Fibroblast of lung (primary cell): ENCODE results near the gene SON. TPM values are rescaled to one million over a fixed set of nuclear protein-coding genes. Genes with fewer than 3 reads are reported as not detected.

ENCODE experiments used
- DNase-seq, 2 donors: peaks; one replicate each; pipeline versions ENCODE4 v3.0.0 to v3.0.0-alpha.2; 2010; ENCODE audit warnings: low read depth in 2 of 2
- H2AFZ ChIP-seq: 2 replicates; pipeline ENCODE4 v1.5.1; 2012; ENCODE audit warnings: low read length, control low read depth, inconsistent platforms
- H3K27ac ChIP-seq: 2 replicates; pipeline ENCODE4 v1.5.1; 2011; ENCODE audit warnings: low read length, control low read depth; ENCODE audit not compliant: insufficient read depth
- H3K27me3 ChIP-seq: 2 replicates; pipeline ENCODE4 v1.5.1; 2011; ENCODE audit warnings: mild to moderate bottlenecking, low read length; ENCODE audit not compliant: control insufficient read depth, insufficient read depth
- H3K36me3 ChIP-seq: 2 replicates; pipeline ENCODE4 v1.5.1; 2011; ENCODE audit warnings: low read length; ENCODE audit not compliant: control insufficient read depth, insufficient read depth
- H3K4me1 ChIP-seq: 2 replicates; pipeline ENCODE4 v1.5.1; 2011; ENCODE audit warnings: low read length; ENCODE audit not compliant: control insufficient read depth, insufficient read depth; ENCODE audit errors: extremely low read depth
- H3K4me2 ChIP-seq: 2 replicates; pipeline ENCODE4 v1.5.1; 2011; ENCODE audit warnings: low read length, control low read depth; ENCODE audit not compliant: insufficient read depth; ENCODE audit errors: extremely low read depth
- H3K4me3 ChIP-seq, 4 experiments: fragments of 200-600 bp in 1 of 4; sonication (generic) in 1 of 4; replicated peaks in 1 of 4; 2 replicates each; pipeline ENCODE4 v1.5.1; 2011 to 2016; ENCODE audit warnings: low read length in 4 of 4, low read depth in 3 of 4, mild to moderate bottlenecking in 3 of 4, control low read depth in 2 of 4, inconsistent platforms in 1 of 4, mixed read lengths in 1 of 4; ENCODE audit not compliant: insufficient read depth in 1 of 4; ENCODE audit errors: control extremely low read depth in 1 of 4
- H3K79me2 ChIP-seq: 2 replicates; pipeline ENCODE4 v1.5.1; 2012; ENCODE audit warnings: mild to moderate bottlenecking, low read length, inconsistent platforms; ENCODE audit not compliant: control insufficient read depth, insufficient read depth
- H3K9ac ChIP-seq: 2 replicates; pipeline ENCODE4 v1.5.1; 2011; ENCODE audit warnings: mild to moderate bottlenecking, low read length, control low read depth; ENCODE audit not compliant: insufficient read depth
- H3K9me3 ChIP-seq: 2 replicates; pipeline ENCODE4 v1.5.1; 2012; ENCODE audit warnings: low read depth, low read length; ENCODE audit not compliant: control insufficient read depth, insufficient read depth
- H4K20me1 ChIP-seq: 2 replicates; pipeline ENCODE4 v1.5.1; 2011; ENCODE audit warnings: low read length; ENCODE audit not compliant: control insufficient read depth, insufficient read depth; ENCODE audit errors: extremely low read depth
- CTCF ChIP-seq, 2 donors: IDR thresholded peaks in 1 of 2; conservative IDR thresholded peaks in 1 of 2; 1 replicate in 1 of 2; 2 replicates in 1 of 2; pipeline ENCODE4 v1.5.1; 2011 to 2012; ENCODE audit warnings: low read length in 2 of 2, control low read depth in 1 of 2, inconsistent platforms in 1 of 2, low read depth in 1 of 2, mild to moderate bottlenecking in 1 of 2
- EZH2 ChIP-seq: IDR thresholded peaks from 2 replicates; pipeline ENCODE4 v1.5.1; 2012; ENCODE audit warnings: low read length, control low read depth, mild to moderate bottlenecking; ENCODE audit errors: missing control alignments
- polyA minus RNA-seq: library from RNA; depleted of rRNA, polyadenylated mRNA; stranded (reverse); fragments of >200 nt; gene quantifications from 2 replicates; pipeline ENCODE4 v1.2.3, GENCODE V29; 2011; ENCODE audit warnings: low replicate concordance
- polyA plus RNA-seq, 2 donors: library from polyadenylated mRNA; depleted of rRNA in 1 of 2; stranded (reverse) in 1 of 2; unstranded in 1 of 2; fragments of >200 nt; gene quantifications; 2 replicates each; pipeline ENCODE4 v1.2.1, GENCODE V29; 2011 to 2012; ENCODE audit warnings: missing spikeins in 1 of 2
- total RNA-seq: library from RNA; depleted of rRNA; stranded (reverse); fragments of >200 nt; gene quantifications from 2 replicates; pipeline ENCODE4 v1.2.1, GENCODE V29; 2014

SON gene
- total RNA-seq, result 95.5 and 131 TPM in 2 replicates
- polyA plus RNA-seq, result 85.0 and 114 TPM in 2 replicates
- 108 and 136 TPM in 2 replicates for polyA plus RNA-seq (2012)
- polyA minus RNA-seq, result 292 and 329 TPM in 2 replicates

- H4K20me1 ChIP-seq, result peaks cover 7% of the 10 kb centered on the region
- peak; percentile 99 for DNase-seq
- TF ChIP-seq EZH2, result no peak
- no peak for TF ChIP-seq CTCF (conservative IDR thresholded peaks at IDR 0.05 in 1 of 2, IDR thresholded peaks at IDR 0.05 in 1 of 2; ENCODE audit: low read depth in 1 of 2, low read length in 2 of 2)
These were observed at the start of gene SON for GRCh38 chr21:33542640-33543504. TSS of gene SON (plus strand) at chr21:33543038. CDS start at chr21:33543093, 55 bp downstream.

GRCh38 chr21:33493756-33494155, 49.1 kb upstream of the SON start:
- Histone ChIP-seq H3K4me2 (no peak overlapping the region), H3K27ac (no peak overlapping the region), H4K20me1 (no peaks in the 10 kb centered on the region), H3K36me3 (no peaks in the 10 kb centered on the region), H3K79me2 (no peaks in the 10 kb centered on the region), H3K27me3 (peaks cover 2% of the 10 kb centered on the region), H3K4me1 (peaks cover 2% of the 10 kb centered on the region), H3K9ac (no peak overlapping the region), H3K4me3 (no peak overlapping the region), H2AFZ (no peak overlapping the region), H3K9me3 (no peaks in the 10 kb centered on the region)
- no peak for TF ChIP-seq CTCF (conservative IDR thresholded peaks at IDR 0.05 in 1 of 2, IDR thresholded peaks at IDR 0.05 in 1 of 2; ENCODE audit: low read depth in 1 of 2, low read length in 2 of 2)
- no peak for TF ChIP-seq EZH2
- no peak for DNase-seq

More at GRCh38 chr21:33542640-33543504, at the start of gene SON:
- Histone ChIP-seq H3K27me3 (no peaks in the 10 kb centered on the region), H3K4me1 (peaks cover 7% of the 10 kb centered on the region), H3K9me3 (no peaks in the 10 kb centered on the region), H3K79me2 (peaks cover 75% of the 10 kb centered on the region), H3K4me3 (peak within 1 kb of the TSS; percentile 65 to 97 (median 78)), H3K9ac (peak within 1 kb of the TSS; percentile 98), H3K4me2 (peak within 1 kb of the TSS; percentile 84), H2AFZ (peak within 1 kb of the TSS; percentile 76), H3K27ac (peak within 1 kb of the TSS; percentile 99), H3K36me3 (peaks cover 2% of the 10 kb centered on the region)

GRCh38 chr21:33495743-33496142, 47.1 kb upstream of the SON start:
- no peaks in the 10 kb centered on the region for H4K20me1 ChIP-seq
- H3K27me3 ChIP-seq, result peaks cover 2% of the 10 kb centered on the region
- no peak overlapping the region for H2AFZ ChIP-seq
- no peak overlapping the region for H3K4me2 ChIP-seq
- no peak for DNase-seq
- H3K9me3 ChIP-seq, result no peaks in the 10 kb centered on the region
- H3K79me2 ChIP-seq, result no peaks in the 10 kb centered on the region
- TF ChIP-seq EZH2 (no peak), CTCF (conservative IDR thresholded peaks at IDR 0.05 in 1 of 2, IDR thresholded peaks at IDR 0.05 in 1 of 2; ENCODE audit: low read depth in 1 of 2, low read length in 2 of 2) (no peak)
- H3K36me3 ChIP-seq, result no peaks in the 10 kb centered on the region
- H3K27ac ChIP-seq, result no peak overlapping the region
- H3K4me1 ChIP-seq, result peaks cover under 1% of the 10 kb centered on the region
- no peak overlapping the region for H3K4me3 ChIP-seq
- H3K9ac ChIP-seq, result no peak overlapping the region
